GM21529 (cell line): ENCODE results near the gene ARPP19.
"Not testable (repeated sequence)": the region's sequence is repeated elsewhere in the genome, so short reads cannot be mapped to it uniquely, and the experiment has no call there.

Source experiments
- ATAC-seq: cut with Tn5 transposase; IDR thresholded peaks from one replicate; pipeline ENCODE4 v1.9.1; 2021; ENCODE audit not compliant: unreplicated experiment

The ARPP19 gene, protein sequence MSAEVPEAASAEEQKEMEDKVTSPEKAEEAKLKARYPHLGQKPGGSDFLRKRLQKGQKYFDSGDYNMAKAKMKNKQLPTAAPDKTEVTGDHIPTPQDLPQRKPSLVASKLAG

DNA sequence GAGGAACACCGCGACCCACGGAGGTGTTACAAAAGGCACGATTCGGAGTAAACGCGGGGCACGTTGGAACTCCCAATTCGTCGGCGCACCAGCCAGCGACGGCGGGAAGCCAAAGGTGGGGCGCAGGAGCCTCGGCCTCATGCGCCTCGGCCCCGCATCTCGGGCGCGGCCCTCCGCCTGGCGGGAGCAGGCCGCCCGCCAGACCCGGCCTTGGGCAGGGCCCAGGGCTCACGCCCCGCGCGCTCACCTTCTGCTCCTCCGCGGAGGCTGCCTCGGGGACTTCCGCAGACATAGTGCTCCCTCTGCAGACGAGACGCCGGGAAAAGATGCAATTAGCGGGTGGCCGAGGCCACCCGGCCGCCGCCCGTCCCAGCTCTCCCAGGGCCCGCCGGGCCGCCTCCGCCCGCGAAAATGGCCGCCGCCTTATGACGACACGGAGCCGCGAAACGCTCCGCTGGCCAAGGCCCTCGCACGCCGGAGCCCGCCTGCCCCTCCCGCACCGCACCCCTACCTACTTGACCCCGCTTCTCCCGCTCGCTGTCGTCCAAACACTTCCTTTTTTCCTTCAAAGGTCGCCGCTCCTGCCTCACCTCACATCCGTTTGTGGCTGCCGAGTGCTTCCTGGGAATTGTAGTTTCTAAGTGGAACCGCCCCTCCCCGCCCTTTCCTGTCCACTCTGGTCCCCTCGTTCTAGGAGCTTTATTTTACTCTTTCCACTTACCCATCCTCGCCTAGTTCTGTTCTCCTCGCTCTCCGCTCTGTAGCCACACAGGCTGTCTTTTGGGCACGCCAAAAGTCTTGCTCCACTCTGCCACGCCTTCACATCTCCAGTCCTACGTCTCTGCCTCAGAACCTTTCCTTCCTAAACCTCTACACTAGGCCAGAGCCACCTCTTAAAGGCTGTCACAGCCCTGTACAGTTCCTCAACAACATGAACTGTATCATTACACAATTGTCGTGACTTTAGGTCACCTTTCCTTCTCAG, at the start of gene ARPP19:
ARPP19 (minus strand) TSS at position 430 of the 985 bp plus-strand sequence; CDS start at position 292, 138 bp downstream.
- peak; percentile 70 for ATAC-seq

DNA sequence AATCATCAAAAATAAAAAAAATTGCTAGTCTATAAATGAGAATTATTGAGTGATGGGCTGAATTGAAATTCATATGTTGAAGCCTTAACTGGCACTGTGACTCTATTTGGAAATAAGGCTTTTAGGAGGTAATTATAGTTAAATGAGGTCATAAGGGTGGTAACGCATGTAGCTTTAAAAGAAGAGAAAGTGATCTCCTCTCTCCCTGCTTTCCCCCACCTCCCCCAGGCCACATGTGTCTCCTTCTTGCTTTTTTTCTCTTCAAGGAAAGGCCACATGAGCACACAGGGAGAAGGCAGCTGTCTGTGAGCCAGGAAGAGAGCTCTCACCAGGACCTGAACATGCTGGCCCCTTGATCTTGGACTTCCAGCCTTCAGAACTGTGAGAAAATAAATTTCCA, 48.2 kb upstream of the ARPP19 start:
- no peak for ATAC-seq

DNA sequence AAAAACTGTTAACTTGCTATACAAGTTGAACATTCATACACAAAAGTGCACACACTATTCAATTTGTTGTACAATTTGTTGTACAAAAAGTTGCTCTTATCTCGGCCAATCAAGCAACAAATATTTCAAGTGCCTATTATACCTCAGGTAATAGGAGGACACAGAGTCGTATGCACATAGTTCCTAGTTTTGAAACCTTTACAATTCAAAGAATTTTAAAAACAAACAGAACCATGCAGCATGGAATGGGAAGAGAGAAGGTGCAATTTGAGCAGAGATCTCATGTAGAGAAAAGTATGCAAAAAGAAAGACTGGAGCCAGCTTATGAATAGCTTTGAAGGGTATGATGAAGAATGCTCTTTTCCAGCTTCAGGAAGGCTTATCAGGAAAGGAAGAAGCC, 46.5 kb upstream of the ARPP19 start:
- no peak for ATAC-seq

DNA sequence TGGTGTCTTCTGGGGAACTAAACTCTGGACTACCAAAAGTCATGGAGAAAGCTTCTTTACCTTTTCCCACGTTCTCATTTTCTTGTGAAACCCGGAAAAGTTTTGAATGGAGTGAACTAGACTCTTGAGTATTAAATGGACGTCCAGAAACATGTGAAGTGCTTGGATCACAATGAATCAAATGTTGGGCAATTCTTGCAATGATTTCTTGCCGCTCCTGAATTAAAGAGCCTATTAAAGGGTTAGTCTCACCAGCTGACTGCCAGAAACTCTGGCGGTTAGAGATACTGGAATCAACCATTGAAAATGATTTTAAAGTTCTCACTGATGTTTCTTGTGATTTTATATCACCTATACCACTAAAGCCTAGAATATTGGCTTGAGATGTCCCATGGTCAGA, 40.8 kb upstream of the ARPP19 start:
- no peak for ATAC-seq

DNA sequence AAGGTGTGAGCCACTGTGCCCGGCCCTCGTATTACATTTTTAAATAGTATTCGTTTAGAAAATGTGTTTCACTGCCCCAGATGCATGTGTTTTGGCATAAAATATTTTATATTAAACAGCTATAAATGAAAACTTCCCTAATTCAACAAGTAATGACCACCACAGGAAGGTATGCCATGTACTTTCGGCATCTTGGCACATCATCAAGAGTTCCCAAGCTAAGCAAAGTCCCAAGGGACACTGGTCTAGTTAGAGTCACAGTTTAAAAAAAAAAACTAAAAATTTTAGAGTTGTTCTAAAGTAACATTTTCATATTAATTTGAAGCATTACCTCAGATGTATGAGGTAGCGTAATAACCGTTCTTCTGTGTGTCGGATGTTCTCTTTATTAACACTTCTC, 15.6 kb upstream of the ARPP19 start:
- ATAC-seq, result no peak

DNA sequence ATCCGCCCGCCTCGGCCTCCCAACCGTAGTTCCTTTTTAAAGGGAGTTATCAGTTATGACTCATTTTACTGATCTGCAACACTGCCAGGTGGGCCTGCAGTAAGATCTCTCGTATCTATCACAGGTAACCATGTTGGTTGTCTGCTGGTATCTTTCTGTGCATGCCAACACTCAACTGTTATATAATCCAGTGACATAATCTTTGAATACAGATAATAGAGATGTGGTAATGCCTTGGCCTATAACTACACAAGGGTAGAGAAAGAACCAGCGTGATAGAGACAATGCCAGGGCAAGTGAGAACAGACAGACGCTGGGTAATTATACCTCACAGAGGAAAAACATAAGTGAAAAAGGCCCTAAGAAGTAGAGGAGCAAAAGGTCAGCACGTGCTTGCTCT, 11.0 kb upstream of the ARPP19 start:
- ATAC-seq, result no peak

DNA sequence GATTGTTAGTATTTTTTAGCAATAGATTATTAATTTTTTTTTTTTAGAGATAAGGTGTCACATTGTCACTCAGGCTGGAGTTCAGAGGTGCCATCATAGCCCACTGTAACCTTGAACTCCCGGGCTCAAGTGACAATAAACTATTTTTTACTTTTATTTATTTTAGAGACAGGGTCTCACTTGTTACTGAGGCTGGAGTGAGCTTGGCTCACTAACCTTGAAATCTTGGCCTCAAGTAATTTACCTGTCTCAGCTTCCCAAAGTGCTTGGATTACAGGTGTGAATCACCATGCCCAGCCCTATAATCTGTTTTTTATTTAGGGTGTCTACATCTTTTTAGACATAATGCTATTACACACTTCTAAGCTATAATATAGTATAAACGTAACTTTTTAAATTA, 7.9 kb upstream of the ARPP19 start:
- no peak for ATAC-seq

DNA sequence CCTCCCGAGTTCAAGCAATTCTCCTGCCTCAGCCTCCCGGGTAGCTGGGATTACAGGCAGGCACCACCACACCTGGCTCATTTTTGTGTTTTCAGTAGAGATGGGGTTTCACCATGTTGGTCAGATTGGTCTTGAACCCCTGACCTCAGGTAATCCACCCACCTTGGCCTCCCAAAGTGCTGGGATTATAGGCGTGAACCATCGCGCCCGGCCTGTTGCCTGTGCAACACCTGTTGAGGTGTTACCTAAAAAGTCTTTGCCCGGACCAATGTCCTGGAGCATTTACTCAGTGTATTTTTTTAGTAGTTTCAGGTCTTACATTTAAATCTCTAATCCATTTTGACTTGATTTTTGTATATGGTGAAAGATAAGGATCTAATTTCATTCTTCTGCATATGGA, 6.7 kb upstream of the ARPP19 start:
- not testable (repeated sequence) for ATAC-seq

DNA sequence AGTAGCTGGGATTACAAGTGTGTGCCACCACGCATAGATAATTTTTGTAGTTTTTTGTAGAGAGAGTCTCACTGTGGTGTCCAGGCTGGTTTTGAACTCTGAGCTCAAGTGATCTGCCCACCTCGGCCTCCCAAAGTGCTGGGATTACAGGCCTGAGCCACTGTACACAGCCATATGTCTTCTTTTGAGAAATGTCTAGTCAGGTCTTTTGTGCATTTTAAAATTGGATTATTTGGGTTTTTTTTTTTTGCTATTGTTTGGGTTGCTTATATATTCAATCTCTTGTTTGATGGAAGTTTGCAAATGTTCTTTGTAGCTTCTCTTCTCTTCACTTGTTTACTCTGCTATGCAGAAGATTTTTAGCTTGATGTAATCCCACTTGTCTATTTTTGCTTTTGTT, 6.2 kb upstream of the ARPP19 start:
- ATAC-seq, result no peak

DNA sequence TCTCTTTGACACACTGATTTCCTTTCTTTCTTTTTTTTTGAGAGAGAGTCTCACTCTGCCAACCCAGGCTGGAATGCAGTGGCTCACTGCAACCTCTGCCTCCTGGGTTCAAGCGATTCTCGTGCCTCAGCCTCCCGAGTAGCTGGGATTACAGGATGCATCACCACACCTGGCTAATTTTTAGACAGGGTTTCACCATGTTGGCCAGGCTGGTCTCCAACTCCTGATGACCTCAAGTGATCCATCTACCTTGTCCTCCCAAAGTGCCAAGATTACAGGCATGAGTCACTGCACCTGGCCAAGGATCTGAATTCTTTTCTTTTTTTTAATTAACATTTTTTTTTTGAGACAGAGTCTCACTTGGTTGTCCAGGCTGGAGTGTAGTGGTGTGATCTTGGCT, 5.8 kb upstream of the ARPP19 start:
- ATAC-seq, result not testable (repeated sequence)

DNA sequence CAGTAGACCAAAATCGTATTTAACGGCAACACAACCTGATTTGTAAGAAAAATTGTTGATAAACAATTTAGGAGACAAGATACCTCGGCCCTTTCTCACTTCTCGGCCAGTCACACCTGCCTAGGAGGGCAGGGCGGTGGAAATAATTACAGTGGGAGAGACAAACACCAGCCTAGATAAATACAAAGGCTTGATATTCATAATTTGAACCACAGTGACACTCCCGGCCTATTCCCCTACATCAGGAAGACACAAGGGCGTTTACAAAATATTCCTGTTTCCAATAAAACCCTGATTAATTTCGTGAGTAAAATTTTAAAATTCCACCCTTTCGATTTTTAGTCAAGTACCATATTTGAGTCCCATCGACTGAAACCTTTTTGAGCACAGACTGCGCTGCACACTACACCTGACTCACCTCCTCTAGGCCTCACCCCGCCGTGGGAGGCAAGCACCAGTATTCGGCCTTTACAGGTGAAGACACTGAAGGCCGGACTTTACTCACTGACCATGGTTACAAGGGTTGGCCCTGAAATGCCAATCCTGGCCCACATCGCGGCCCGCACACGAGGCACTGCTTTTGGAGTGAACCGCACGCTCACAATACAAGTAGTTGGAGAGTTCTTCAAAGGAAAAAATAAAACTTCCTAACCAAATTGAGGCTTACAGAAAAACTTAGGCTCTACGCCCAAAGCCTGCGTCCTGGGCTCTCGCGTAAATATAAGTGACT, 794 bp downstream of the ARPP19 start:
- no peak for ATAC-seq

DNA sequence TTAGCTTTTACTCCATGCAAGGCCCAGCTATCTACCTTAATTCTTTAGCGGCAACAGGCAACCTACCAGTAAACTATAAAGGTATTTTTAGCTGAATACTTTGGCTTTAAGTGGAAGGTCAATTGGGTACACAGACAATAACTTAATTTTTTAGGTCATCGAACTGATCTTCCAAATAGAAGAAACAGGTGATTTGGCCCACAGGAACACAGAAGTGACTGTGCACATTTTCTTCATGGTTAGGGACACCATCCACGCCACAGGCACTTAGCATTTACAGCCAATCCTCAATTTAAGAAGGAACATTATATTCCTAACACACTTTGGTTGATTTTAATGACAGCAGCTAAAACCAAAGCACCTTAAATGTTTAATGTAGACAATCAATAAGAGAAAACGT, 1.9 kb downstream of the ARPP19 start:
- no peak for ATAC-seq

DNA sequence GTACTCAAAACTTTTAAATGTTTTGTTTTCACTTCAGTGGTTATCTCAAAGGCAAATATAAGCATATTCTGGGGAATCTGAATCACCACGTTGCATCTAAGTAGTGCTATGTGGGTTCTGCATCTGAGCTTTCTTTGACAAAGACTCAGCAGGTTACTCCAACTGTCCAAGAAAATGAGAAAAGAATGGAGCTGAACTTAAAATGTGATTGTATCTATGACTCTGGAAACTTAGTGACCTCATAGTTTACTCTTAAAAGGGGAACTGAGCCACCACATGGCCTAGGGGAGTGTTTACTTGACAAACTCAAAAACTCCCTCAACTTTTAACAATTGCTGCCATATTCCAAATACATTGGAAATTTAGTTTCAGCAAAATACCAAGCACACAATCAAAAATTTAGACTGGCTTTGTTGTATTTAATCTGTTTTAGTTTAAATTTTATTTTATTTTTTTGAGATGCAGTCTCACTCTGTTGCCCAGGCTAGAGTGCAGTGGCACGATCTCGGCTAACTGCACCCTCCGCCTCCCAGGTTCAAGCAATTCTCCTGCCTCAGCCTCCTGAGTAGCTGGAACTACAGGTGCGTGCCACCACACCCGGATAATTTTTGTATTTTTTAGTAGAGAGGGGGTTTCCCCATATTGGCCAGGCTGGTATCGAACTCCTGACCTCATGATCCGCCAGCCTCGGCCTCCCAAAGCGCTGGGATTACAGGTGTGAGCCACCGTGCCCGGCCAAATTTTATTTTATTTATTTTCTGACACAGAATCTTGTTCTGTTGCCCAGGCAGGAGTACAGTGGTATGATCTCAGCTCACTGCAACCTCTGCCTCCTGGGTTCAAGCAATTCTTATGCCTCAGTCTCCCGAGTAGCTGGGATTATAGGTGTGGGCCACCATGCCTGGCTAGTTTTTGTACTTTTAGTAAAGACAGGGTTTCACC, 3.1 kb downstream of the ARPP19 start:
- ATAC-seq, result peak; percentile 53

DNA sequence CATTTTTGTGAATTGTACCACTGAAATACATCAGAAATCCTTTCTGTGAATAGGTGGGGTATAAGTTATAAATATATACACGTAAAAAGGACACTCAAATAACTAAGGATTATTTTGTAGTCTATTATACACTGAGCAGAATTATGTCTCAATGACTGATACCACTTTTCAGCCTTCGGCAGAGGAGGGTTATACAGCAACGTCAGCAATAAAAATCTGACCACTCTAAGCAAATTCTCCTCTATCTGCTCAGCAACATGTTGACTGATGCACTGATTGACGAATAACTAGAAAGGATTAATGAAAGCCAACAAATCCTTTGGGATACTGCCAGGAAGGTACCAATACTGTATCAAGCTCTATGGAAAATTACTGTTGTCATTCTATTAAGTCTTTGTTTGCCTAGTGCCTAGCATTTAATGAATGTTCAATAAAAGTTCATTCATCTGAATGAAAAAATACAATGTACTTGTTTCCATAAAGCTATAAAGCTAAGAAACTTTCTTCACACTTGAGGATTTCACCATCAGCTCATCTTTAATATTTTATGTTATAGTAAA, 5.2 kb downstream of the ARPP19 start:
- no peak for ATAC-seq

DNA sequence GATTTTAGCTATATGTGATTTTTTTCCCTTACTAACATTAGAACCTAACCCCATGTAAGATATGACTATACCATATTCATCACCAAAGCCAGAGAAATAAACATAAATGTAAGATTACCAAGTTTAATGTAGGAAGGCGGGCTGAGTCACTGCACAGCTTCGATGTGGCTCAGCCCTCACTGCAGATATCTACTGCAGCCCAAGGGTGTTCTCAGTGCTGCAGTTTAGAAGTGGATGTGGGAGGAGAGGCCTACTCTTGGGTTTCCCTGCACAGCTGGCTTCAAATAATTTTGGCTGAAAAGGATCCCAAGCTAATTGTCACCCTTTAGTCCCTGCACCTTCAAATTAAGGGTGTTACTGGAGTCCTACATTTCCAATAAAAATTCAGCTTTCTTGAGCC, 9.3 kb downstream of the ARPP19 start:
- ATAC-seq, result peak; percentile 42

DNA sequence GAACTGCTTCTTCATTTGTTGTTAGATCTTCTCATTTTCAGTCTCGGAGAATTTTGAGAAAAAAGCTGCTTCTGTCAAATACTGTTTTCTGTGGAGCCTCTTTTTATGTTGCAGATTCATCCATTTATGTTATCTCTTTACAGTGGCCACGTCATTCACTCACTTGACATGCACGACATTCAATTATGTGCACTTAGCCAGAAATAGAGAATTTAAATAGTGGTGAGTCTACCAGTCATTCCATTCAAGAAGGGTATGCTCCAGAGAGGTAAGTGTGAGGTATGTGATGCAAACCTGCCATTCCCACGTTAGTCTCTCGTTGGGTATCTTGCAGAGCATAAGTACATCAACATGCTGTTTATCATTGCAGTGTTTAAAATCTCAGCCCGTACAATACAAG, 9.8 kb downstream of the ARPP19 start:
- ATAC-seq, result peak; percentile 22

DNA sequence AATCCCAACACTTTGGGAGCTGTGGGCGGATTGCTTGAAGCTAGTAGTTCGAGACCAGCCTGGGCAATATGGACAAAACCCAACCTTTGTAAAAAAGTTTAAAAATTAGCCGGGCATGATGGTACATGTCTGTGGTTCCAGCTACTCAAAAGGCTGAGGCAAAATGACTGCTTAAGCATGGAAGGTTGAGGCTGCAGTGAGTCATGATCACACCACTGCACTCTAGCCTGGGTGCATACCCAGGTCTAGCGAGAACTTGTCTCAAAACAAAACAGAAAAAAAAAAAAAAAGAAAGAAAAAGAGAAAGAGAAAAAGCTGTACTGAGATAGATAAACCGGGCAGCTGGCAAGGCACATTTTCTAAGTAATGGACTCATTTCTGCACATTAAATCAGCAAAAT, 10.6 kb downstream of the ARPP19 start:
- ATAC-seq, result peak; percentile 74

DNA sequence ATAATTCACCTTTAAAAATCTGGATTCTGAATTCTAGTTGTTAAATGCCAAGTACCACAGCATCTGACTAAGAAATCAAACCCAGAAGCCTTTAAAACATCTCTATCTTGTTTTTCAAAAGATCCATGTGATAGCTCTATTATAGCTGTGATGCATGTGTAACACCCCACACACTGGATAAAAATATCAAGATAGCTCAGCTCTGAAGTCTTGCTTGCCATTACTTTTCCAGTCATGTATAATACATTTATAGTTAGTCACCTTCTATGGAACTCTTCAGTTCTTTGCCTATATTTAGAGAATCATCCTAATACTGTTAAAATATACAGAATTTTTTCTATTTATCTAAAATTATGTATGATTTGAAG, 11.6 kb downstream of the ARPP19 start:
- ATAC-seq, result no peak

DNA sequence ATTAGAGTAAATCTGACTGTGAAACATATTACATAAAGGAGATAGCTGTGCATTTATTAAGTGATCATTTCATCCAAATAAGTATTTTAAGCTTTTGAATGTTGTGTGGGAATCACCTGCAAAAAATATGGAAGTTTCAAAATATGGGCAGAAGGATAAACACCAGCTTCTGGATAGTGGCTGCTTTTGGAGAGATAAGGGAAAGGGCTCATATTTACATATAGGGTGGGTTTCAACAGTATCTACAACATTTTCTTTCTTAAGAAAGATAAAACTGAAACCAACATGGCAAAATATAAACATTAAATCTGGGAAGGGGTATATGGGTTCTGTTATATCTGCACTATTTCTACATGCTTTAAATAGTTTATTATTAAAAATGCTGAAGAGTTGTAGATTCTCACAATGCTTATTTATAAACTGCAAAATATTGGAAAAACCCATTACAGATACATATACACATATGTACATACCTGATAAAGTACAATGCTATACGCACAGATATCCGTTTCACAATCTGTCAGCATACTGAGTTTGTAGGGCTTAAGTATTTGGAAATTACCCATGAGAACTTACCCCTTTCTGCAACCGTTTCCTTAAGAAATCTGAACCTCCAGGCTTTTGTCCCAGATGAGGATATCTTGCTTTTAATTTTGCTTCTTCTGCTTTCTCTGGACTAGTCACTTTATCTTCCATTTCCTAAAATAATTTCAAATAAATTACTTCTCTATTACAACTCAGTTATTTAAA, 12.1 kb downstream of the ARPP19 start:
- ATAC-seq, result no peak

DNA sequence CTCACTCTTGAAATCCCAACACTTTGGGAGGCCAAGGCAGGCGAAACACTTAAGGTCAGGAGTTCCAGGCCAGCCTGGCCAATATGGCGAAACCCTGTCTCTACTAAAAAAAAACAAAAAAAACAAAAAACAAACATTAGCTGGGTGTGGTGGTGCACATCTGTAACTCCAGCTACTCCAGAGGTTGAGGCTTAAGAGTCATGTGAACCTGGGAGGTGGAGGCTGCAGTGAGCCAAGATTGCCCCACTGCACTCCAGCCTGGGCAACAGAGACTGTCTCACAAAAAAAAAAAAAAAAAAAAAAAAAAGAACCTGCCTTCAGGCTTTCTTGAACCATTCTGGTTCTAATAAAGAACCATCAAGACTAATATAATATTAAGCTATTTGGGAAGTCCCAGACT, 16.5 kb downstream of the ARPP19 start:
- ATAC-seq, result no peak
